ENCODE measurements around the gene CD81. TPM values are rescaled to one million over a fixed set of nuclear protein-coding genes. Genes with fewer than 3 reads are reported as not detected.
A peak's percentile ranks its signal among the peaks of the same experiment; 100 is the strongest.

The CD81 gene
- total and polyA plus RNA-seq, 9 of the 15 experiments (the other 6 are each of a cell fraction or from before 2014, with no cell fraction given): 2.4 to 189 (median 61.7) TPM

GRCh38 chr11:2442589-2442988, 65.5 kb downstream of the CD81 start:
- Histone ChIP-seq H3K27ac (ENCODE audit: extremely low read depth, low read depth, low read length) (no peak overlapping the region), H4K20me1 (replicated peaks; ENCODE audit: control insufficient read depth, insufficient read depth, low read length) (peaks cover 9% of the 10 kb centered on the region), H3K27me3 (ENCODE audit: control insufficient read depth in 2 of 2, insufficient read depth in 2 of 2, low read length in 2 of 2) (peaks cover 0 to 25% of the 10 kb centered on the region in 2 experiments; a peak in 3 of 5 replicates), H3K4me3 (no peak overlapping the region), H3K4me2 (ENCODE audit: insufficient read depth, low read length) (no peak overlapping the region), H2AFZ (ENCODE audit: low read depth, low read length) (no peak overlapping the region), H3K9me1 (ENCODE audit: control insufficient read depth, insufficient read depth, low read length) (no peaks in the 10 kb centered on the region), H3K4me1 (replicated peaks in 1 of 2; ENCODE audit: control insufficient read depth in 2 of 2, insufficient read depth in 2 of 2, low read length in 2 of 2) (peaks cover 0 to 22% of the 10 kb centered on the region in 2 experiments; a peak in 2 of 5 replicates), H3K79me2 (ENCODE audit: control insufficient read depth, insufficient read depth, low read length) (no peaks in the 10 kb centered on the region), H3K36me3 (ENCODE audit: control insufficient read depth, insufficient read depth, low read length) (no peaks in the 10 kb centered on the region), H3K9ac (ENCODE audit: insufficient read depth in 1 of 2, low read depth in 2 of 2, low read length in 2 of 2) (no peak overlapping the region), H3K9me3 (replicated peaks; ENCODE audit: control insufficient read depth, insufficient read depth, low read depth, low read length) (no peaks in the 10 kb centered on the region)
- ChIA-PET POLR2A (no interaction called here), CTCF (ENCODE audit: low intra/inter-chr PET ratio) (no interaction called here)
- no TSS peak for BruUV-seq (replicated peaks)
- 3% methylated on average over 2 of the region's 2 CpGs for WGBS (ENCODE audit: insufficient coverage, low coverage, missing lambda C conversion rate)
- intact Hi-C loops (cut with micrococcal nuclease) (no loop called here), in situ Hi-C loops (cut with MboI) (no loop called here)
- no peak for FAIRE-seq
- no peak for TF ChIP-seq SOX6 (IDR thresholded peaks at IDR 0.05)
- no peak for TF ChIP-seq ZNF184 (CRISPR knock-in tag; IDR thresholded peaks at IDR 0.05)
- TF ChIP-seq PPARD (CRISPR knock-in tag; IDR thresholded peaks at IDR 0.05): no peak
- TF ChIP-seq E2F6 (IDR thresholded peaks at IDR 0.05; ENCODE audit: borderline replicate concordance in 1 of 2, extremely low read depth in 1 of 2, insufficient read depth in 1 of 2, insufficient read length in 1 of 2, low read depth in 1 of 2, low read length in 1 of 2, poor library complexity in 1 of 2, severe bottlenecking in 1 of 2): no peak
- peak; percentile 82 for TF ChIP-seq NFIC (IDR thresholded peaks at IDR 0.05)
- no peak for DNase-seq (ENCODE audit: extremely low read depth in 1 of 4, low spot score in 3 of 4)
- ATAC-seq: no peak

GRCh38 chr11:2443406-2443805, 66.3 kb downstream of the CD81 start:
- no peaks in the 10 kb centered on the region for H3K79me2 ChIP-seq (ENCODE audit: control insufficient read depth, insufficient read depth, low read length)
- H3K9me1 ChIP-seq (ENCODE audit: control insufficient read depth, insufficient read depth, low read length): no peaks in the 10 kb centered on the region
- H2AFZ ChIP-seq (ENCODE audit: low read depth, low read length): no peak overlapping the region
- ChIA-PET CTCF (ENCODE audit: low intra/inter-chr PET ratio) (no interaction called here), POLR2A (no interaction called here)
- no peaks in the 10 kb centered on the region for H3K36me3 ChIP-seq (ENCODE audit: control insufficient read depth, insufficient read depth, low read length)
- H3K9ac ChIP-seq (ENCODE audit: insufficient read depth in 1 of 2, low read depth in 2 of 2, low read length in 2 of 2): no peak overlapping the region
- BruUV-seq (replicated peaks): no TSS peak
- H3K27me3 ChIP-seq (ENCODE audit: control insufficient read depth in 2 of 2, insufficient read depth in 2 of 2, low read length in 2 of 2): peaks cover 0 to 29% of the 10 kb centered on the region in 2 experiments; a peak in 2 of 5 replicates
- WGBS (ENCODE audit: insufficient coverage, low coverage, missing lambda C conversion rate): 20% methylated on average over 11 of the region's 11 CpGs
- H3K27ac ChIP-seq (ENCODE audit: extremely low read depth, low read depth, low read length): no peak overlapping the region
- in situ Hi-C loops (cut with MboI): no loop called here
- intact Hi-C loops (cut with micrococcal nuclease): no loop called here
- no peaks in the 10 kb centered on the region for H3K9me3 ChIP-seq (replicated peaks; ENCODE audit: control insufficient read depth, insufficient read depth, low read depth, low read length)
- no peak for FAIRE-seq
- H3K4me1 ChIP-seq (replicated peaks in 1 of 2; ENCODE audit: control insufficient read depth in 2 of 2, insufficient read depth in 2 of 2, low read length in 2 of 2): peaks cover 0 to 22% of the 10 kb centered on the region in 2 experiments; a peak in 2 of 5 replicates
- H3K4me2 ChIP-seq (ENCODE audit: insufficient read depth, low read length): no peak overlapping the region
- peaks cover 9% of the 10 kb centered on the region for H4K20me1 ChIP-seq (replicated peaks; ENCODE audit: control insufficient read depth, insufficient read depth, low read length)
- no peak for ATAC-seq
- H3K4me3 ChIP-seq: no peak overlapping the region
- DNase-seq (ENCODE audit: extremely low read depth in 1 of 4, low spot score in 3 of 4): no peak
- TF ChIP-seq THAP7 (CRISPR knock-in tag; IDR thresholded peaks at IDR 0.05) (no peak), JUND (IDR thresholded peaks at IDR 0.05; ENCODE audit: borderline replicate concordance, low read depth, low read length) (no peak), JUND (tag; IDR thresholded peaks at IDR 0.05; ENCODE audit: borderline replicate concordance, low read depth, low read length) (no peak), E4F1 (CRISPR knock-in tag; IDR thresholded peaks at IDR 0.05; ENCODE audit: borderline replicate concordance) (no peak), FOXJ2 (tag; IDR thresholded peaks at IDR 0.05) (no peak), PTTG1 (tag; IDR thresholded peaks at IDR 0.05; ENCODE audit: low read depth) (no peak), CEBPB (tag; IDR thresholded peaks at IDR 0.05) (no peak), ZNF583 (CRISPR knock-in tag; IDR thresholded peaks at IDR 0.05) (no peak), MAFK (IDR thresholded peaks at IDR 0.05; ENCODE audit: low read length) (no peak)
